Diencephalon (tissue), 1 donor: ENCODE measurements around the gene EXT2. TPM values are rescaled to one million over a fixed set of nuclear protein-coding genes. Genes with fewer than 3 reads are reported as not detected.

Experiments
- total RNA-seq: library from RNA; depleted of rRNA; stranded (reverse); fragments of >200 nt; gene quantifications from one replicate; pipeline ENCODE4 v1.2.3, GENCODE V29; 2014

The EXT2 gene
- total RNA-seq = 100 TPM

DNA sequence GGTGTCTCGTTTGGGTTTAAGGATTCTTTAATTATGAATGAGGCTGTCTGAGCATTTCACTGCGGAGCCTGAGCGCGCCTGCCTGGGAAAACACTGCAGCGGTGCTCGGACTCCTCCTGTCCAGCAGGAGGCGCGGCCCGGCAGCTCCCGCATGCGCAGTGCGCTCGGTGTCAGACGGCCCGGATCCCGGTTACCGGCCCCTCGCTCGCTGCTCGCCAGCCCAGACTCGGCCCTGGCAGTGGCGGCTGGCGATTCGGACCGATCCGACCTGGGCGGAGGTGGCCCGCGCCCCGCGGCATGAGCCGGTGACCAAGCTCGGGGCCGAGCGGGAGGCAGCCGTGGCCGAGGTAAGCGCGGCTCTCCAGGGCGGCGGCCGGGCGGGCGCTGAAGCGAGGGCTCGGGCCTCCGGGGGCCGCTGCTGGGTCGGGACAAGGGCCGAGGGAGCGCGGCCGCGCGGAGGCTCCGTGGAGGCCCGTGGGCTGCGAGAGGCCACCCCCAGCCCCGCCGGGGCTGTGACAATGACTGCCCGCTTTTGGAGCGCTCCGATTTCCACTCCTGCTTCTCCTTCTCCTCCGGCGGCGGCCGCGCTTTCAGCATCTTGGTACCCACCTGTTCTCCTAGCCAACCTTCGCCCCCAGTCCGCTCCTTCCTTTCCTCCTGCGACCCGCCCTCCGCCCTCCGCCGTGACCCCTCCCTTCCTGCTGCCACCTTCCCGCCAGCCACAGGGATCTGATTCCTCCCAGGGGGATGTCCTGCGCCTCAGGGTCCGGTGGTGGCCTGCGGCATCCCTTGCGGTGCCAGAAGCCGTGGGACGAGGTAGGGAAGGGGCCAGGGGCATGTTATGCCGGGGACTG lies at the start of gene EXT2:
Gene EXT2, plus strand, starts transcription at position 173 of the 854 bp plus-strand sequence. CDS start 12,035 bp downstream, outside the sequence.

DNA sequence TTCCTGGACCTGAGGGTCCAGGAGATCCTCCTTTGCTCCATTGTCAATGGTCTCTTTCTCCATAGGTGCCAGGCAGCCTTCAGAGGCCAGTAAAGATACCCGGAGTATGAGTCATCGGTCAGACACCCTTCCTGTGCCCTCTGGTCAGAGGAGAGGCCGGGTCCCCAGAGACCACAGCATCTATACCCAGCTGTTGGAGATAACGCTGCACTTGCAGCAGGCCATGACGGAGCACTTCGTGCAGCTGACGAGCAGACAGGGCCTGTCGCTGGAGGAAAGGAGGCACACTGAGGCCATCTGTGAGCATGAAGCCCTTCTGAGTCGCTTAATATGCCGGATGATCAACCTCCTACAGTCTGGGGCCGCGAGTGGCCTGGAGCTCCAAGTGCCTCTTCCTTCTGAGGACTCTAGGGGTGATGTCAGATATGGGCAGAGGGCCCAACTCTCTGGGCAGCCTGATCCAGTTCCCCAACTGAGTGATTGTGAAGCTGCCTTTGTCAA lies 47.5 kb upstream of the EXT2 start, which contains the start of gene ACCSL:
Gene ACCSL, plus strand, starts transcription at position 51 of the 501 bp plus-strand sequence. Its CDS starts 56 bp downstream, at position 107.

DNA sequence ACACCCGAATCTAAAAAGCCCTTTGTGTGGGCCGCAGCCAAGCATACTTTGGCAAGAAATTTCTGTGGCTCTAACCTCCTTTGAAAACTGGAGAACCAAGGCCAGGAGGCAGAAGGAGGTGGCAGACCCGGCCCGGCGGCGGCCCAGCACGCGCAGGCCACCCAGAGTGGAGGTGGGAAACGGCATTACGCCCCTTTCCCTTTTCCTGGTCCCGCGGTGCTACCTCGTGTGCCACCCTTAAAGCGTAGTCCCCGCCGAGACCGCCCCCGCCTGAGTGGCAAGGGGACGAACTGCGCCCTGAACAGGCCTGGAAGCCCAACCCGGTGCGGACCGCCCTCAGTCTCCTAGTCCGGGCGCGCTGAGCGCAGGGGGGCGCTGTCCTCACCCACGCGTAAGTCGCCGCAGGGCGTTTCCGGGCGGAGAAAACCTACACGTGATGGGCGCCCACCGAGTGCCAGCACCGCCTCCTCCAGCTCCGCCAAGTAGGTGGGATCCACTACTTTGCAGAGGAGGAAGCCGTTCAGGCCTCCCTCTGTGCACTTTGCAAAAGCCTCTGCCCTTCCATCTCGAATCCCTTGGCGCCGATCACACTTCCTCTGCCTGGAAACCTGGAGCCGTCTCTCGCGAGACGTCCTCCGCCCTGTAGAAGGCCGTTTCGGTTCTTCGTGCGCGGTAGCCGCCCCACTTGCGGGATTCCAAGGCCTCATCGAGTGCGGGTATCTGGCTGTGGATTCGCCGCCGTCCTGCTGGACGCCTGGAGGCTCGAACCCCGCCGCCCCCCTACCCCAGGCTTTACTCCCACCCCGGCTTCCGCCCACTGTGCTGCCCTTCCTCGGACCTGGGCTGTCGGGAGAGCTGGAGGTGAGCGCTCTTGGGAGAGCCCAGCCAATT lies 29.4 kb upstream of the EXT2 start, which contains the start of gene ACCS:
Gene ACCS, plus strand, starts transcription at position 430 of the 891 bp plus-strand sequence. CDS start 1,358 bp downstream, outside the sequence.

Other genes starting within 250 kb of the EXT2 start
- 21.2 TPM for gene ALKBH3, start 214.8 kb upstream of the EXT2 start, total RNA-seq
- 16.8 TPM for gene C11orf96, start 153.0 kb upstream of the EXT2 start, total RNA-seq
- gene ACCSL, start 47.7 kb upstream of the EXT2 start, total RNA-seq = not detected
- gene ACCS, start 29.4 kb upstream of the EXT2 start, total RNA-seq = 16.6 TPM
- gene ALX4, start 214.5 kb downstream of the EXT2 start, total RNA-seq = 0.92 TPM